Ishikawa (cell line): ENCODE data around the gene AGXT.

ENCODE experiments used
- CEBPB ChIP-seq: IDR thresholded peaks from 2 replicates; pipeline ENCODE4 v1.6.1; 2012
- CREB1 ChIP-seq: IDR thresholded peaks from 2 replicates; pipeline ENCODE4 v1.6.1; 2012; ENCODE audit warnings: low read depth
- EGR1 ChIP-seq: IDR thresholded peaks from 2 replicates; pipeline ENCODE4 v1.6.1; 2012
- EP300 ChIP-seq: IDR thresholded peaks from 2 replicates; pipeline ENCODE4 v1.6.1; 2012; ENCODE audit warnings: borderline replicate concordance
- FOXM1 ChIP-seq: IDR thresholded peaks from 2 replicates; pipeline ENCODE4 v1.6.1; 2012; ENCODE audit warnings: low read depth, borderline replicate concordance
- NFIC ChIP-seq: IDR thresholded peaks from 2 replicates; pipeline ENCODE4 v1.6.1; 2012
- RAD21 ChIP-seq: IDR thresholded peaks from 2 replicates; pipeline ENCODE4 v1.6.1; 2012; ENCODE audit warnings: low read depth
- TAF1 ChIP-seq: IDR thresholded peaks from 2 replicates; pipeline ENCODE4 v1.6.1; 2012; ENCODE audit warnings: low read depth, mild to moderate bottlenecking
- TCF12 ChIP-seq: IDR thresholded peaks from 2 replicates; pipeline ENCODE4 v1.6.1; 2012; ENCODE audit warnings: low read depth
- TEAD4 ChIP-seq: IDR thresholded peaks from 2 replicates; pipeline ENCODE4 v1.6.1; 2012
- YY1 ChIP-seq: IDR thresholded peaks from 2 replicates; pipeline ENCODE4 v1.6.1; 2012; ENCODE audit warnings: low read depth
- ZBTB7A ChIP-seq: IDR thresholded peaks from 2 replicates; pipeline ENCODE4 v1.6.1; 2012; ENCODE audit warnings: low read depth
- TF ChIP-seq, protein P1 (sequence below): IDR thresholded peaks from 2 replicates; pipeline ENCODE4 v1.6.1; 2012; ENCODE audit warnings: low read depth, mild to moderate bottlenecking
- TF ChIP-seq, protein P2 (sequence below): IDR thresholded peaks from 2 replicates; pipeline ENCODE4 v1.6.1; 2012
- TF ChIP-seq, protein P3 (sequence below): IDR thresholded peaks from 2 replicates; pipeline ENCODE4 v1.6.1; 2012

AGXT gene

DNA sequence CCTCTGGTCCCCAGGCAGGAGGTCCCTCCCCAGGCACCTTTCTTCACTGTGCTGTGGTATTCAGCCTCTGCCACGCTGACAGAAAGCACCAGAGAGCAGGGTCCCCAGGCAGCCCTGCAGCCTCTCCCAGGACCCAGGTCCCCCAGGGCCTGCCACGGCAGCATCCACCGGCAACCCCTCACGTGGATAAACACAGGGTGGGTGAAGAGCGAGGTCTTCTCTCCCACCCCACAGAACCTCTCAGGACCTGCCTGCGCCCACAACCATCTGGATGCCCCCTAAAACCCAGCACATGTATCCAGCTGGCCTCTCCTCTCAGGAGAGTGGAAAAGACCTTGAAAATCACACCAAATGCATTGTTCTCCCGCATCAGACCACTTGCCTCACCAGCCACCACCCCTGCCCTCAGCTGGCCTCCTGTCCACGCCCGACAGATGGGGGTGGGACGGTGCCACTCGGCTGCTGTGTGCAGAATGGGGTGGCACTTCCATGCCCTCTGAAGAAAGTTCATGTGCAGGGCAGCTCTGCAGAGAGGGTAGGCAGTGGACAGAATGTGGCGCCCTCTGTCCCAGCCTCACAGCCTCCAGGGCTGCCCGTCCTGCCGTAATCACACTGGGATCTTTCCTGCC is 33.5 kb downstream of the AGXT start:
- TF ChIP-seq FOXM1 (no peak), CEBPB (no peak), CREB1 (no peak)

GRCh38 chr2:240902615-240903041 is 34.0 kb downstream of the AGXT start:
- TF ChIP-seq NFIC = peak; percentile 36; the same call in 1 of the 2 replicates
- TF ChIP-seq ZBTB7A = no peak
- no peak for TF ChIP-seq CREB1
- TF ChIP-seq TEAD4 = no peak
- peak; percentile 57; the same call in 1 of the 2 replicates for TF ChIP-seq TCF12
- TF ChIP-seq, protein P1, sequence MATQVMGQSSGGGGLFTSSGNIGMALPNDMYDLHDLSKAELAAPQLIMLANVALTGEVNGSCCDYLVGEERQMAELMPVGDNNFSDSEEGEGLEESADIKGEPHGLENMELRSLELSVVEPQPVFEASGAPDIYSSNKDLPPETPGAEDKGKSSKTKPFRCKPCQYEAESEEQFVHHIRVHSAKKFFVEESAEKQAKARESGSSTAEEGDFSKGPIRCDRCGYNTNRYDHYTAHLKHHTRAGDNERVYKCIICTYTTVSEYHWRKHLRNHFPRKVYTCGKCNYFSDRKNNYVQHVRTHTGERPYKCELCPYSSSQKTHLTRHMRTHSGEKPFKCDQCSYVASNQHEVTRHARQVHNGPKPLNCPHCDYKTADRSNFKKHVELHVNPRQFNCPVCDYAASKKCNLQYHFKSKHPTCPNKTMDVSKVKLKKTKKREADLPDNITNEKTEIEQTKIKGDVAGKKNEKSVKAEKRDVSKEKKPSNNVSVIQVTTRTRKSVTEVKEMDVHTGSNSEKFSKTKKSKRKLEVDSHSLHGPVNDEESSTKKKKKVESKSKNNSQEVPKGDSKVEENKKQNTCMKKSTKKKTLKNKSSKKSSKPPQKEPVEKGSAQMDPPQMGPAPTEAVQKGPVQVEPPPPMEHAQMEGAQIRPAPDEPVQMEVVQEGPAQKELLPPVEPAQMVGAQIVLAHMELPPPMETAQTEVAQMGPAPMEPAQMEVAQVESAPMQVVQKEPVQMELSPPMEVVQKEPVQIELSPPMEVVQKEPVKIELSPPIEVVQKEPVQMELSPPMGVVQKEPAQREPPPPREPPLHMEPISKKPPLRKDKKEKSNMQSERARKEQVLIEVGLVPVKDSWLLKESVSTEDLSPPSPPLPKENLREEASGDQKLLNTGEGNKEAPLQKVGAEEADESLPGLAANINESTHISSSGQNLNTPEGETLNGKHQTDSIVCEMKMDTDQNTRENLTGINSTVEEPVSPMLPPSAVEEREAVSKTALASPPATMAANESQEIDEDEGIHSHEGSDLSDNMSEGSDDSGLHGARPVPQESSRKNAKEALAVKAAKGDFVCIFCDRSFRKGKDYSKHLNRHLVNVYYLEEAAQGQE = no peak
- no peak for TF ChIP-seq RAD21
- TF ChIP-seq, protein P2, sequence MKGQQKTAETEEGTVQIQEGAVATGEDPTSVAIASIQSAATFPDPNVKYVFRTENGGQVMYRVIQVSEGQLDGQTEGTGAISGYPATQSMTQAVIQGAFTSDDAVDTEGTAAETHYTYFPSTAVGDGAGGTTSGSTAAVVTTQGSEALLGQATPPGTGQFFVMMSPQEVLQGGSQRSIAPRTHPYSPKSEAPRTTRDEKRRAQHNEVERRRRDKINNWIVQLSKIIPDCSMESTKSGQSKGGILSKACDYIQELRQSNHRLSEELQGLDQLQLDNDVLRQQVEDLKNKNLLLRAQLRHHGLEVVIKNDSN = no peak
- no peak for TF ChIP-seq TAF1
- TF ChIP-seq FOXM1 = no peak
- TF ChIP-seq, protein P3, sequence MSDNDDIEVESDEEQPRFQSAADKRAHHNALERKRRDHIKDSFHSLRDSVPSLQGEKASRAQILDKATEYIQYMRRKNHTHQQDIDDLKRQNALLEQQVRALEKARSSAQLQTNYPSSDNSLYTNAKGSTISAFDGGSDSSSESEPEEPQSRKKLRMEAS = no peak
- TF ChIP-seq EGR1 = no peak
- TF ChIP-seq EP300 = peak; percentile 54; the same call in 1 of the 2 replicates

GRCh38 chr2:240903191-240904060 is 34.8 kb downstream of the AGXT start:
- TF ChIP-seq TAF1 = no peak
- no peak for TF ChIP-seq ZBTB7A
- TF ChIP-seq EGR1 = no peak
- no peak for TF ChIP-seq CEBPB
- TF ChIP-seq, protein P3 = no peak
- TF ChIP-seq, protein P2 = no peak
- no peak for TF ChIP-seq YY1
- no peak for TF ChIP-seq RAD21
- no peak for TF ChIP-seq EP300
- TF ChIP-seq NFIC = no peak
- TF ChIP-seq TEAD4 = no peak
- no peak for TF ChIP-seq FOXM1
- TF ChIP-seq, protein P1 = no peak
- no peak for TF ChIP-seq CREB1

GRCh38 chr2:240904216-240905175 is 35.9 kb downstream of the AGXT start:
- TF ChIP-seq FOXM1 (no peak), CREB1 (no peak), EP300 (peak; percentile 12; the same call in 1 of the 2 replicates), ZBTB7A (peak; percentile 43; the same call in 1 of the 2 replicates), TAF1 (no peak), NFIC (no peak)

GRCh38 chr2:240905176-240905781 is 36.7 kb downstream of the AGXT start:
- TF ChIP-seq, protein P3 = peak; percentile 56; the same call in 1 of the 2 replicates
- no peak for TF ChIP-seq EGR1
- TF ChIP-seq, protein P2 = peak; percentile 52; the same call in 1 of the 2 replicates
- TF ChIP-seq YY1 = peak; percentile 57
- peak; percentile 76; the same call in 1 of the 2 replicates for TF ChIP-seq ZBTB7A
- peak; percentile 81 for TF ChIP-seq EP300
- TF ChIP-seq CEBPB = no peak
- 0 out of 2 replicates have a peak, but pooled peaks have one; percentile 22 for TF ChIP-seq TAF1
- TF ChIP-seq FOXM1 = 0 out of 2 replicates have a peak, but pooled peaks have one; percentile 34
- no peak for TF ChIP-seq CREB1
- peak; percentile 92 for TF ChIP-seq NFIC
- TF ChIP-seq RAD21 = peak; percentile 43; the same call in 1 of the 2 replicates
- TF ChIP-seq TCF12 = peak; percentile 90
- TF ChIP-seq TEAD4 = no peak; the same call in 1 of the 2 replicates
- TF ChIP-seq, protein P1 = no peak
